GM19372 (cell line): ENCODE results near the gene BAZ1B.
"Not testable (repeated sequence)": the region's sequence is repeated elsewhere in the genome, so short reads cannot be mapped to it uniquely, and the experiment has no call there.

Experiments
- ATAC-seq: cut with Tn5 transposase; IDR thresholded peaks from one replicate; pipeline ENCODE4 v1.9.1; 2021; ENCODE audit warnings: mild to moderate bottlenecking, low read depth, moderate library complexity; ENCODE audit not compliant: unreplicated experiment

BAZ1B gene

DNA sequence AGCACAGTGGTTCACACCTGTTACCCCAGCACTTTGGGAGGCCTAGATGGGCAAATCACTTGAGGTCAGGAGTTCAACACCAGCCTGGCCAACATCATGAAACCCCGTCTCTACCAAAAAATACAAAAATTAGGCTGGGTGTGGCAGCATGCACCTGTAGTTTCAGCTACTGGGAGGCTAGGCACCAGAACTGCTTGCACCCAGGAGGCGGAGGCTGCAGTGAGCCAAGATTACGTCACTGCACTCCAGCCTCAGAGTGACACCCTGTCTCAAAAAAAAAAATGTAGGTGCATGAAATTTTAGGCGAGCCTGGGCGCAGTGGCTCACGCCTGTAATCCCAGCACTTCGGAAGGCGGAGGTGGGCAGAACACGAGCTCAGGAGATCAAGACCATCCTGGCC lies 25.7 kb upstream of the BAZ1B start:
- ATAC-seq, result no peak

DNA sequence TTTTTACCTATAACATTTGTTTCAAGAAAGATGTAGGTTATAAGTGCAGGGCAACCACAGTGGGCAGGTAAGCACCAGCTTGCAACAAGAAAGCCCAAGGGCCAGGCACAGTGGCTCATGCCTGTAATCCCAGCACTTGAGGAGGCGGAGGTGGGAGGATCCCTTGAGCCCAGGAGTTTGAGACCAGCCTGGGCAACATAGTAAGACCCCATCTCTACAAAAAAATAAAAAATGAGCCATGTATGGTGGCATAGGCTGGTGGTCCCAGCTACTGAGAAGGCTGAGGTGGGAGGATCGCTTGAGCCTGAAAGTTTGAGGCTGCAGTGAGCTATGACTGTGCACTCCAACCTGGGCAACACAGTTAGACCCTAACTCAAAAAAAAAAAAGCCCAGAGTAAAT lies 22.6 kb upstream of the BAZ1B start:
- no peak for ATAC-seq

DNA sequence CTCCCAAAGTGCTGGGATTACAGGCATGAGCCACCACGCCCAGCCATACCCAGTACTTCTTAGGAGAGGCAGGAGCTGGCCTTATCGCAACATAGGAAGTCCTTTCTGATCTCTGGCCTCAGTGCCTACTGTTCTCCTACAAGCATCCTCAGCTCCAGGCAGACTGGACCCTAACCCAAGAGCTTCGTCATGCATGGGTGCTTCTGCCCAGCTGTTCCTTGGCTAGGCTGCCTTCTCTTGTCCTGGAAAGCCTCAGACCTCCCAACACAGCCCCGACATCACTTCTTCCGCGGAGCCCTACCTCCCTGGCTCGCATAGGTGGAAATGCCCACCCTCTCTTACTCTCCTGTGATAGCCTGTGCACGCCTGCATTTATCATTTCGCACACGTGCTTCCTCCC lies 19.6 kb upstream of the BAZ1B start:
- ATAC-seq, result no peak

DNA sequence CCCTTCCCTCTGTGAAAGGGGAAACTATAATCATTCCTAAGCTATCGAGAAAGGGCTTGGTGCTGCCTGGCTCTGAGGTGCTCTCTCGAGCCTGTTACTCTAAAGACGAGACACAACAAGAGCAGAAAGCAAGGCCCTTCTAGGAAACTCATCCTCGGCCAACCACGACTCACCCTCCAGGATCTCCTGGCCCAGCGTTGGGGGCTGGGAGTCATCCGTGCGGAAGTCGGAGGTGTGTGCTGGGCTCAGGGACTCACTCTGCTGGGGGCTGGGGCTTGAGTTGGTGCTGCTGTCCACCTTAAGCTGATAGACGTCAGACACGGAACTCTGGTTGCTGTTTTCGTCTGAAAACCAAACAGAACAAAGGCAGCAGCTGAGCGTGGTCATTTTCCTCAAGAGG lies 17.6 kb upstream of the BAZ1B start:
- no peak for ATAC-seq

DNA sequence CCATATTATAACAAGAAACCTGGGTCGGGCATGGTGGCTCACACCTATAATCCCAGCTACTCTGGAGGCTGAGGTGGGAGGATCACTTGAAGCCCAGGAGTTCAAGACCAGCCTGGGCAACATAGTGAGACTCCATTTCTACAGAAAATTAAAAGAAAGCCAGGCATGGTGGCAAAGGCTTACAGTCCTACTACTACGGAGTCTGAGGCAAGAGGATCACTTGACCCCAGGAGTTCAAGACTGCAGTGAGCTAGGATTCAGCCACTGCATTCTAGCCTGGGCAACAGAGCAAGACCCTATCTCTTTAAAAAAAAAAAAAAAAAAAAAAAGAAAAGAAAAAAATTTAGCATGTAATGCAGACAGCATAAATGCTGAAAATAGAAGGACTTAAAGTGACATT lies 16.4 kb upstream of the BAZ1B start:
- ATAC-seq, result not testable (repeated sequence)

DNA sequence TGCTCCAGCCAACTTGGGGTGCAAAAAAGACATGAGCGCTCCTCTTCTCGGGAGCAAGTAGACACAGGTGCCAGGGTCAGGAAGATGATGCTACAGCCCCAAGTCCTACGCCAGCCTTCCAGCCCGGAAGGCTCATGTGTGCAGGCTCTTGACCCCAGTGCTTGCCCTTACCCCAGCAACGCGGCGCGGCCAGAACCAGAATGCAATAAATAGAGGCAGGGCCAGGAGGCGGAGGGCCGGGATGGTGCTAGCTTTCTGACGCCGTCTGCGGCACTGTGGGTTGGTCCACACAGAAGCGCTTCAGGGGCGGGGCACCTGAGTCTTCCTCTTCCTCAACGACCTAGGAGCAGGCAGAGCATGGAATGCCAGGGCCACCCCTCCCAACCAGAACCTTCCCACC lies 15.0 kb upstream of the BAZ1B start:
- no peak for ATAC-seq

DNA sequence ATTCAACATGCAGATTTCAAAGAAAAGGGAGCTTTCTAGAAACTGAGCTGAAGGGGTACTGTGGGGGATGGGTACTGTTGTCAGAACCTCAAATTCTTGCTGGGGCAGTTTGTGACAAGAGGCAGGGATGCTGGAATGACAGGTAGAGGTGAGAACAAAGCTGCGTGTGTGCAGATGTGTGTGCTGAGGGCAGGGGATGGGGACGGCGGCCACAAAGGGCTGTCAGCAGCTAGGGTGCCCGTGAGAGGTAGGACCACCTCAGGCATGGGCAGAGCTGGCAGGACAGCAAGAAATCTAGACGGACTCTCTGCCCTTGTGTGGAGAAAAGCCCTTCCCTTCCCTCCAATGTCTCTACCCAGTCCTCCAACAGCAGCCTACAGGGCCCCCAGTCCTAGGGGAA lies 14.4 kb upstream of the BAZ1B start:
- ATAC-seq, result no peak

DNA sequence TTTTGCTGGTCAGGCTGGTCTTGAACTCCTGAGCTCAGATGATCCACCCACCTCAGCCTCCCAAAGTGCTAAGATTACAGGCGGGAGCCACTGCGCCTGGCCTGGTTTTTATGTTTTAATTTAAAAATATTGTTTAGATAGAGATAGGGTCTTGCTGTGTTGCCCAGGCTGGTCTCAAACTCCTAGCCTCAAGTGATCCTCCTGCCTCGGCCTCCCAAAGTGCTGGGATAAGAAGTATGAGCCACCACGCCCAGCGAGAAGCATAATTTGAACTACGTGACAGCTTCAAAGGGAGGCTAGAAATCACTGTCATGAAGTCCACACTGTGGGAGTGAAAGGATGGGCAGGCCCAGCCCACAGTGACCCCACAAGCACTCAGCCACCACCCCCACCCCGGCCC lies 13.8 kb upstream of the BAZ1B start:
- not testable (repeated sequence) for ATAC-seq

DNA sequence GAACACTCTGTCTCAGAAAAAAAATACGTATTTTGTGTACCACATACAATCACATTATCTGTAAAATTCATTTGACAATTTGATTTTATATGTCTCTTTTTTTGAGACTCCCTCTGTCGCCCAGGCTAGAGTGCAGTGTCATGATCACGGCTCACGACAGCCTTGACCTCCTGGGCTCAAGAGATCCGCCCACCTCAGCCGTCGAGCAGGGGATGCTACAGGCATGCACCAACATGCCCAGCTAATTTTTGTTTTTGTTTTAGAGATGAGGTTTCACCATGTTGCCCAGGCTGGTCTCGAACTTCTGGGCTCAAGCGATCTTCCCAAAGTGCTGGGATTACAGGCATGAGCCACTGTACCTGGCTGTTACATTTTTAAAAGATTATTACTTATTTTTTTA lies 11.6 kb upstream of the BAZ1B start:
- ATAC-seq, result no peak

DNA sequence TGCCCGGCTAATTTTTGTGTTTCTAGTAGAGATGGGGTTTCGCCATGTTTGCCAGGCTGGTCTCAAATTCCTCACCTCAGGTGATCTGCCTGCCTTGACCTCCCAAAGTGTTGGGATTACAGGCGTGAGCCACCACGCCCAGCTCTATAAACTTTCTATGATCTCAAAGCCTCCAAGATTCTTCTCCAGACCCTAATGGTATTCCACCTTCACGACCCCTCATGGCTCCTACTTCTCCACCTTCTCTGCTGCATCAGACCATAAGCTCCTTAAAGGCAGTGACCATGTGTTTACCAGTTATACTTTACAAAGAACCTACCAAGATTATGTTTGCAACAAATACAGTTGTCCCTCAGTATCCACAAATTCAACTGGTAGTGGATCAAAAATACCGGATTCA lies 10.1 kb upstream of the BAZ1B start:
- ATAC-seq, result no peak

DNA sequence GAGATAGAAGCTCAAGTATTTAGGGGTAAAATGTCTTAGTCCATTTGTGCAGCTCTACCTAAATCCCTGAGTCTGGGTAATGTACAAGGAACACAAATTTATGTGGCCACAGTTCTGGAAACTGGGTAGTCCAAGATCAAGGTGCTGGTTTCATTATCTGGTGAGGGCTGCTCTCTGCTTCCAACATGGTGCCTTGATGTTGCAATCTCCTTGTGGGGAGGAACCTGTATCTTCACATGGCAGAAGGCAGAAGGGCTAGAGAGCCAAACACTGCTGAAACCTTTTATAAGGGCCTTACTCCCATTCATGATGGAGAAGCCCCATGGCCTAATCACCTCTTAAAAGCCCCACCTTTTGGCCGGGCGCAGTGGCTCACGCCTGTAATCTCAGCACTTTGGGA lies 8.7 kb upstream of the BAZ1B start:
- no peak for ATAC-seq

DNA sequence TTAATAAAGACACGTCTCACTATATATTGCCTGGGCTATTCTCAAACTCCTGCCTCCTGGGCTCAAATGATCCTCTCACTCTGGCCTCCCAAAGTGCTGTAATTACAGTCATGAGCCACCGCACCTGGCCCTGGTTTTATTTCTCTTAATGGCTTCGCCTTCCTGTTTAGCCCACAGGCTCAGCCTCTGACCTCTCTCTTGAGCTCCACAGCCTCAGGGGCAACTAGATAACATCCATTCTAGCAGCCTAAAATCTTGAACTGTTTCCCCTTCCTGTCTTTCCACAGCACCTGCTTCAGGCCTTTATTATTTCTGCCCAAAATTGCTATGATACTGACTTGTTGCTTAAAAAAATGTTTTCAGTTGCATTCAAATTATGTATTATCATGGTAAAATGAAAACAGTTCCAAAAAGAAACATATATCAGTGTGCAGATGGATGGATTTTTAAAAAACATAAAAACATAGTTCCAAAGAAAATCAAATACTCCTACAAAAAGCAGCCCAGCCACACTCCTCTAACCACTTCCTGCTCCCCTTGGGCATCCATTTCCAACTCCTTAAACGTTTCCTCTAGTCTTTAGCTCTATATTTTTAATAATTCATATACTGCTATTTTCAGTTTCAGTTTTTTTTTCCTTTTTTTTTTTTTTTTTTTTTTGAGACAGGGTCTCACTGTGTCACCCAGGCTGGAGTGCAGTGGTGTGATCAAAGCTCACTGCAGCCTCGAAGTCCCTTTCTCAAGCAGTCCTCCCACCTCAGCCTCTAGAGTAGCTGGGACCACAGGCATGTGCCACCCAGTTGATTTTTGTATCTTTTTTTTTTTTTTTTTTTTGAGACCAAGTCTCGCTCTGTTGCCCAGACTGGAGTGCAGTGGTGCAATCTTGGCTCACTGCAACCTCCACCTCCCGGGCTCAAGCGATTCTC lies 5.1 kb upstream of the BAZ1B start:
- ATAC-seq, result no peak

DNA sequence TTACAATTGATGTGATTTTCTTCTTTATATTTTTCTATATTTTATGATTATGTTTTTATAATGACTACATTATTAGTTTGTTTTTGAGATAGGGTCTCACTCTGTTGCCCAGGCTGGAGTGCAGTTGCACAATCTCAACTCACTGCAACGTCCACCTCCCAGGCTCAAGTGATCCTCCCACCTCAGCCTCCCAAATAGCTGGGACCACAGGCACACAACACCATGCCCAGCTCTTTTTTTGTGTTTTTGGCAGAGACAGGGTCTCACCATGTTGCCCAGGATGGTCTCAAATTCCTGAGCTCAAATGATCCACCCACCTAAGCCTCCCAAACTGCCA lies 4.0 kb upstream of the BAZ1B start:
- not testable (repeated sequence) for ATAC-seq

DNA sequence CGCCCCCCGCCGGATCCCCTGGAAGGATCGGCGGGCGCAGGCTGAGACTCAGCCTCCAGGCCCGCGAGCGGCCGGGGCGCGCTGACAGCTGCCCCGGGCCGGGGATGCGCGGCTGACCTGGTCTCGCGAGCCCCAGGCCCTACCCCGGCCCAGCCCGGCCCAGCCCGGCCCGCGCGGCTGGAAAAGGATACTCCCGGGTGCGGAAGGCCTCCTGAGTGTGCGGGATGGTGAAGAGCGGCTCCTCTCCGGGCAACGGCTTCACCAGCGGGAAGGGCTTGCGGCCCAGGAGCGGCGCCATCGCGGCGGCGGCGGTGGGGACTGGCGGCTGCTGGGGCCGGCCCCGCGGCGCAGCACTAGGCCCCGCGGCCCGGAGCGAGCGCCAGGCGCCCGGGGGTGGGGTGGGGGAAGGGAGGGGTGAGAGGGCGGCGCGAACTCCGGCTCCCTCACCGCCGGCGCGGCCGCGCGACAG lies 423 bp downstream of the BAZ1B start:
- ATAC-seq, result peak; percentile 38

DNA sequence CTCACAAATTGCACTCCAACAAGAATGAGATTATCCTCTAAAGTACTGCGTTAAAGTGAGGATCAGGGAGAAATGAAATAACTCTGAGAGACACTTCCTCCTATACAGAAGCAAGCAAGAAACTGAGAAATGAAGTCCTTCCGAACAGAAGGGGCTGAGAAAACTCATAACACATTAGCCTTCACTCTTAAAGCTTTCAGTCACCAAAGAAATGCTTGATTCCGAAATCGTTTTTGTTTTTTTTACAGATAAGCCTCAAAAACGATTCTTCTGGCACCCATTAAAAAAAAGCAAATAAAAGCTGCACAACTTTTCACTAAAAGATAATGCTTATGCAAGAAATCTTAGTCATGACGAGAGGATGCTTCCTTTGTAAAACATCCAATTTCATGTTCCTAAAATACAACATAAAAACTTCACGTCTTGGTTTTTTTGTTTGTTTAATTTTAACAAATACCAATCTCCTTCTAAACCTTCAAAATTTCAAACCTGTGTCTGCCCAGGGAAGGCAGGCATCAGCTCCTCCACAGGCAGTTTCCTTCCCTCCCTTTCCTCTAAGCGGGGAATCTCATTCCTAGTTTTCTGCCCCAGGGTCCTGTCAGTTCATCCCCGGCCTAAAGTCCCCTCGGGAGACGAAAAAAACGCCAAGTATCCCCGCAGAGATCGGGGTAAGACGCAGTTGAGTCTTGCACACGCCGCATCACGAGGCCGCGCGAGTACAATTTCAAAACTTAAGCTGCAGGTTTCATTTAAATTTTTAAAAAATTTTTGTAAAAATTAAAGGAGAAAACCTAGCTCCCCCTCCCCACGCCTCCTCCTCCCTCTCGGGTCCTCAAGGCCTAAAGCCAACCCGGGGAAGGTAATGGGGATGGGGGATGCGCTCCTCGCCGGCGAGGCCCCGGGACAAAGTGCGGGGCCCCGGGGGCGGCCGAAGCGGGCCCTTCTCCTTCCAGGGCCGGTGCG lies 1.1 kb downstream of the BAZ1B start:
- no peak for ATAC-seq

DNA sequence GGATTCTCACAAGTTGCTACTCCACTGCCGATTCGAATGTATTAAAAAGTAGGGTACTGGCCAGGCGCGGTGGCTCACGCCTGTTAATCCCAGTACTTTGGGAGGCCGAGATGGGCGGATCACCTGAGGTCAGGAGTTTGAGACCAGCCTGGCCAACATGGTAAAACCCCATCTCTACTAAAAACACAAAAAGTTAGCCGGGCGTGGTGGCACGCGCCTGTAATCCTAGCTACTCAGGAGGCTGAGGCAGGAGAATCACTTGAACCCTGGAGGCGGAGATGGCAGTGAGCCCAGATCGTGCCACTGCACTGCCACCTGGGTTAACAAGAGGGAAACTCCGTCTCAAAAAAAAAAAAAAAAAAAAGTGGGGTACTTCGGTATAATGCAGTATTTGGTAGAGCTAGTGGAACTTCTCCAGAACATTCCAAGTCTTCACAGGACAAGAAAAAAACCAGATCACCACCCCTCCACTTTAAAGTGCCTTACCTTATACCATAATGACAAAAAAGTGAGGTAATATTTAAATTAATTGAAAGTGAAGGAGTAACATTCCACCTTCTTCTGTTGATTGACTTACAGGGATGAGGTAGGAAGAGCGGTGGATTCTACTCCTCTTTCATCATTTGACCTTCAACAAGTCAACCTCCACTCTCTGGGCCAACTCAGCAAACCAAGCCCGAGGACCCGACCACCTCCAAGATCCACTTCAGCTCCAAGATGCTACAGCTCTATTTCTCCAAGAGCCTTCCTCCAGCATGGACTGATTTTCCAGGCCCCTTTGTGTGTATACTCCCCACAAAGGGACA lies 2.0 kb downstream of the BAZ1B start:
- no peak for ATAC-seq

DNA sequence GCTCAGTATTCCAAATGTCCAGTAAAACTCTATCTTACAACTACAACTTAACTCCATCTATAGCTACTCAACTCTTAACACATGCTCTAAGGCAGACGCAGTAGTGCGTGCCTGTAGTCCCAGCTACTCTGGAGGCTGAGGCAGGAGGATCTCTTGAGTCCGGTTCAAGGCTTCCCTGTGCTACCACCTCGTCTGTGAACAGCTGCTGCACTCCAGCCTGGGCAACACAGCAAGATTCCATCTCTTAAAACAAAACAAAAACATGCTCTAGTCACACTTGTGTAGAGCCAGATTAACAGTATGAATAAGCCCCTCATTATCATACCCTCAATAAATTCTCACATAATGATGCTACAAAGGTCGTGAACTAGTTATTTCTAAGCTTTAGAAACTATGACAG lies 3.6 kb downstream of the BAZ1B start:
- ATAC-seq, result no peak

DNA sequence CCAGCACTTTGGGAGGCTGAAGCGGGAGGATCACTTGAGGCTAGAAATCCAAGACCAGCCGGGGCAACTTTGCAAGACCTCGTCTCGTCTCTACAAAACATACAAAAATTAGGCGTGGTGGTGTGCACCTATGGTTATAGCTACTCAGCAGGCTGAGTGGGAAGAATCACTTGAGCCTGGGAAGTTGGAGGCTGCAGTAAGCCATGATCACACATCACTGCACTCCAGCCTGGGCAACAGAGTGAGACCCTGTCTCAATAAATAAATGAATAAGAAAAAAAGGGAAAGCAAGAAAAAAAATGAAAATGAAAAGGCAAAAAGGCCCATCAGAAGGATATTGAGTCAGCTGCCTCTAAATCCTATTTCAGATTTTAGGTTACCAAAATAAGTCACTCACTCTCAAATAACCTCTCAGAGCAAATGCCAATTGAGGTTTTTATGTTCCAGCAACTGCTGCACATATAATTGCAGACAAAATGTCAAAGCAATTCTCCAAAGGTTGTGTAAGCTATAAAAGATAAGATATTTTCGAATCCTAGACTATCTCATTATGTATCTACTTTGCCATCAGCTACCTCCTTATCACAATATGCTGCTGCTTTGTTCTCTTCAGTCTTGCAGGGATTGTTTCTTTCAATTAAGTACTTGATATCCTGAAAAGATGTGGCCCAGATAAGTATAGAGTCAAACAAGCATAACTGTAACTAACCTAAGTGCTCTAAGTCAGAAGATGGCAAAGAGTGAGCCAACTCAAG lies 4.7 kb downstream of the BAZ1B start:
- no peak for ATAC-seq

DNA sequence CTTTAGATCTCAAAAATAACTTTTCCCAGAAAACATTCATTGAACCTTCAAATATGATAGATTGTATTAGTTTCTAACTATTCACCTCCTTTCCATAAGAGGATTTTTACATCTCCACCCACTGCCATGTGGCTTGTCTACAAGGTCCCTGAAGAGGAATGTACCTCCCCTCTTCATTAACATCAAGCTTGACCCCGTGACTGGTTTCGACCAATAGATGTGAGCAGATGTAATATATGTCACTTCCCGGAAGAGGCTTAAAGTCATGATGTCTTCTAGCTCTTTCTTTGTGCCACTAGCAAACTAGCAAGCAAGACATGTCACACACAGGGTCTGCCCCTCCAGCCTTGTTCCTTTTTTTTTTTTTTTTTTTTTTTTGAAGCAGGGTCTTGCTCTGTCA lies 6.9 kb downstream of the BAZ1B start:
- no peak for ATAC-seq
